ENCODE measurements around the gene RHOH.
"Not testable (repeated sequence)": the region's sequence is repeated elsewhere in the genome, so short reads cannot be mapped to it uniquely, and the experiment has no call there.

The RHOH gene

DNA sequence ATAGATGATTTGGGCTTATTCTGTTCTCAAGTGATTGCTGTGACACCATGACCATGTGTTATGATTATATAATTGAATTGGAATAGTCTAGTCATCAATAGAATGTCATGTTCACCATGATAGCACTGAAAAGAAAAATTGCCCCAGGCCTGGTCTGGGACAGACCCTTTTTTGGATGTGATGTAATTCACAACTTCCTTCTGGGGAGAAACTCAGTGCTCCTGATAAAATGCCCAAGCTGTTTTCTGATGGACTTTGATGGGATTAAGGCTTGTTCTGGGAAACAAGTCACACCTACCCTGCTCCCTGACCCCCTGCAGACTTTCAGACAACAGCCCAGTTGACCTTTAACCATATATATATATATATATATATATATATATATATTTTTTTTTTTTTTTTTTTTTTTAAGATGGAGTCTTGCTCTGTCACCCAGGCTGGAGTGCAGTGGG is 65.3 kb downstream of the RHOH start:
- DNase-seq (ENCODE audit: low spot score), result no peak

DNA sequence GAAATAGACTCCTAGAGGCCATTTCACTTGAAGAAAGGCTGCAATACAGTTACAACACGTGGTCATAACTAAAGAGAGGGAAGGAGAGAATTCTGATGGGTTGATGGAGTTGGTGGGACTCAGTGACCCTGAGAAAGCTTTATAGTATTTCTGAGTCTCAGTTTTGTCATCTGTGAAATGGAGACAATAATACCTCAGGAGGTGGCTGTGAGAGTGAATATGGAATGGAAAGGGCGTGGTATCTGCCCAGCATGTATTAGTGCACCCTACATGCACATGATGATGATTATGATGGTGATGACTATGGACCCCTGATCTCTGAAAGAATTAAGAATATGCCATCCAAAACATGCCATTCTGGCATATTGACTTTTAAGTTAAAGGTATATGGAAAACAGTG is 66.0 kb downstream of the RHOH start:
- no peak for DNase-seq (ENCODE audit: low spot score)

GRCh38 chr4:40264497-40264896 is 67.7 kb downstream of the RHOH start:
- peak; percentile 35 for DNase-seq (ENCODE audit: low spot score)

- no peak for DNase-seq (ENCODE audit: low spot score)
Measured at GRCh38 chr4:40264995-40265909, 68.4 kb downstream of the RHOH start.

GRCh38 chr4:40265910-40266274 is 69.1 kb downstream of the RHOH start:
- no peak for DNase-seq (ENCODE audit: low spot score)

DNA sequence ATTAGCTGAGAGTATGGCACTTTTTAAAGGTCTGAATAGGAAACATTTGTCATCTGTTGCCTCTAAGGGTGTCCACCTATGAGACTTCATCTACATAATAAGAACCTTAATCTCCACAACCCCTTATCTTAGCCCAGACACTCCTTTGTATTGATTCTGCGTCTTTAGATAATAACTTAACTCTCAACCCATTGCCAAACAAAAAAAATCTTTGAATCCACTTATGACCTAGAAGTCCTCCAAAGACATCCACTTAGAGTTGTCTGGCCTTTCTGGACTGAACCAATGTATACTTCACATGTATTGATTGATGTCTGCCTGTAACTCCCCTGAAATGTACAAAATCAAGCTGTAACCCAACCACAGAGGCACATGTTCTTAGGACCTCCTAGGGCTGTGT is 72.3 kb downstream of the RHOH start:
- DNase-seq (ENCODE audit: low spot score), result no peak

GRCh38 chr4:40270609-40271008 is 73.8 kb downstream of the RHOH start:
- DNase-seq (ENCODE audit: low spot score), result no peak

DNA sequence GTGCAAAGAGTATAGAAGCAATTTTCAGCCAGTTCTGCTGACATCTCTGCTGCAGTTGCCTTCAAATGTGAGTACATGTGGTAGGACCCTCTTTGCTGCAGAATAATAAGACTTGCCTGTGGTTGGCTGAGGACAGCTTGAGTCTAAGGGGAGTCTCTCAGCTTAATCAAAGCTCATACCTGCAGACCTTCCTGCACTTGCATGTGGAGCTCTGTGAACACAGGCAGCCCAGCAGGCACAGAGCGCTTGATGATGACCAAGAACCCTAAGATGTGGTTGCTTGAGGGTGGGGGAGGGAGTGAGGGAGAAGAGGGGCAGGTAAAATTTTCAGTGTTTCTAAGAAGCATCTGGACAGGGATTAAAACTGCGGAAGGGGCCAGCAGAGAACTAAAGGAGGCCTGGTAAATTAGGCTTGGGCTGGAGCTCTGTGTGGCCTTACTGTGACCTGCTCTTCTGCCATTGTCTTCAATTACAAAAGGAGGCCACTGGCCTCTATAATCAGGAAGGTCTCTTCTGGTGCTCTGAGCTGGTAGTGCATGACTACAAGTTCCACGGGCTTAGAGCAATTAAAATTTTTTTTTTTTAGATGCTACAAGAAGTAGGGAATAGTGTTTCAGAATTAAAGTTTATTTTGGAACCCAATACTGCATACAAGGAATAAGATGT is 78.4 kb downstream of the RHOH start:
- no peak for DNase-seq (ENCODE audit: low spot score)

GRCh38 chr4:40276546-40276945 is 79.7 kb downstream of the RHOH start:
- DNase-seq (ENCODE audit: low spot score), result no peak

- DNase-seq (ENCODE audit: low spot score), result no peak
Measured at GRCh38 chr4:40280586-40280985, 83.8 kb downstream of the RHOH start.

GRCh38 chr4:40281099-40281498 is 84.3 kb downstream of the RHOH start:
- DNase-seq (ENCODE audit: low spot score), result no peak

- DNase-seq (ENCODE audit: low spot score), result no peak
Measured at GRCh38 chr4:40281913-40282312, 85.1 kb downstream of the RHOH start.

GRCh38 chr4:40282857-40283256 is 86.0 kb downstream of the RHOH start:
- not testable (repeated sequence) for DNase-seq (ENCODE audit: low spot score)

DNA sequence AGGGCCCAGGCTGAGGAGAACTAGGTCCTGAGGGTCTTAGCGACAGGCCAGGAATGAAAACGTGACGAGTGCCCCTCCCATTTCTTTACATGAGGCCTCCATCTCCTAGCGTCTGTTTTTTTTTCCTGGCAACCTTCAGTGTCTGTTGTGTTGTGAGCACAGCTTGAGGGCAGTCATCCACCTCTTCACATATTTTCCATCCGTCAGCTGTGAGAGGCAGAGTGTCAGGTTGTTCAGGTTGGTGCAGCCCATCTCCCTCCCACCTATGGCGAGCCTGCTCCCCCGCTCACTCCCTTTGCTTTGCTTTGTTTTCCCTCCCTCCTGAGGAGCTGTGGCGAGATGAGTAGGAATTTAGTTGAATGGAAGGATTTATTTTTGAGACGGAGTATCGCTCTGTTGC is 86.6 kb downstream of the RHOH start:
- DNase-seq (ENCODE audit: low spot score), result no peak

DNA sequence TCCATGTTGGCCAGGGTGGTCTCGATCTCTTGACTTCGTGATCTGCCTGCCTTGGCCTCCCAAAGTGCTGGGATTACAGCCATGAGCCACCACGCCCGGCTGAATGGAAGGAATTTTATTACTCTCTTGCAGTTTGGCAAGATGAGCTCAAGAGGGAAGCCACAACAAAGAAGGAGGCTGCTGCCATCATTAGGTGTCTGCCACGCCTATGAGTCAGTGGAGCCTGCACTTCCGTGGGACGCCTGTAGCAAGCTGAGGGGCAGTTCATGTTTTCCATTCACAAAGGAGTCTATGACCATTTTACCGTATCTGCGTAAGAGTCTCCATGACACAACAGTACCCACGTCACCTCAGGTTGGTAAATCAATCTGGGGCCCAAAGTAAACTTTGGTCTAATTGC is 87.1 kb downstream of the RHOH start:
- peak; percentile 35 for DNase-seq (ENCODE audit: low spot score)

DNA sequence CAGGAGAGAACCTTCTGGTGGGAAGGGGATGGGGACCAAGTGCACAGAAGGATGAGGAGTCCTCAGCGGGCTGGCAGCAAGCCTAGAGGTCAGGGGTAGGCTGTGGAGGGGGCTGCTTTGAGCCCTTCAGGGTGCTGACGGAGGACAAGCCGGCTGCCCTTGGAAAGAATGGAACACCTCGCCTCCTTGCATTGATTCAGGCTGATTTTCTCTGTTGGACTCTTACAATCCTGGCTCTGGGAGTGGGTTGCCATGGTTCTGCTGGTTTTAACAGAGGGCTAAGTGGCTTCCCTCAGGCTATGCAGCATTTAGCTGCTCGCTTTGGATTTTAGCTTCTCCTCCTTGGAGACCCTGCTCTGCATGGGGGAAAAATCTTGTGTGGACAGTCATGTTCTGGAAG is 88.9 kb downstream of the RHOH start:
- no peak for DNase-seq (ENCODE audit: low spot score)

DNA sequence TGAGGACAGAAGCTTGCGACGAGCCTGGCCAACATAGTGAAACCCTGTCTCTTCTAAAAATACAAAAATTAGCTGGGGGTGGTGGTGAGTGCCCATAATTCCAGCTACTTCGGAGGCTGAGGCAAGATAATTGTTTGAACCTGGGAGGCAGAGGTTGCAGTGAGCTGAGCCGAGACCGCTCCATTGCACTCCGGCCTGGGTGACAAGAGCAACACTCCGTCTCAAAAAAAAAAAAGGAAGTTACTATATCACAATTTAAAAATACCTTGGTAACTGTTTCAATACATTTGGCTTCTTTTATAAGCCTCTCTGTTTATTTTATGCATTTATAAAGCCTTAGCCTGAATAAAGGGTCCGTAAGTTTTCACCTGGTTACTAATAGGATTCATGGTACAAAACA is 91.7 kb downstream of the RHOH start:
- DNase-seq (ENCODE audit: low spot score), result no peak

- no peak for DNase-seq (ENCODE audit: low spot score)
Measured at GRCh38 chr4:40289366-40290188, 92.7 kb downstream of the RHOH start.

DNA sequence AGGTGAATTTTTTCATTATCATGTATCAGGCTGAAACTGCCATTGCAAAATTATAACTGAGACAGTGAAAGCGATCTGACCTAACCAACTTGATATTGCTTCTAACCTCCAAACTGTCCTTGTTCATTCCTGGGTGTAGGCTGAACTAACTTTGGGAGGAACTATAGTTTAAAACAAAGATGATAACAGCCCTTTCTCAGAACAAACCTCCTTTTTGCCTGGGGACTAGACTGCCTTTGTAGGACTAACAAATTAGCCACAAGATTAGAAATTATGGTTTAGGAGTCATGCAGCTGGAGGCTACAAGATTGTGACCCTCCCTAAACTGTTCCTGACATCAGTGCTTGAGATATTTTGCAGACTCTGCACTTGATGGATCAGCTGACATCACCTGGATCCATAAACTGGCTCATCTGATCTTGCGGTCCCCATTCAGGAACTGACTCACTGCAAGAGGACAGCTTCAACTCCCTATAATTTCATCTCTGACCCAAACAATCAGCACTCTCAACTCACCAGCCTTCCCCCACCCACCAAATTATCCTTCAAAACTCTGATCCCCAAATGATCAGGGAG is 93.9 kb downstream of the RHOH start:
- DNase-seq (ENCODE audit: low spot score), result not testable (repeated sequence)

DNA sequence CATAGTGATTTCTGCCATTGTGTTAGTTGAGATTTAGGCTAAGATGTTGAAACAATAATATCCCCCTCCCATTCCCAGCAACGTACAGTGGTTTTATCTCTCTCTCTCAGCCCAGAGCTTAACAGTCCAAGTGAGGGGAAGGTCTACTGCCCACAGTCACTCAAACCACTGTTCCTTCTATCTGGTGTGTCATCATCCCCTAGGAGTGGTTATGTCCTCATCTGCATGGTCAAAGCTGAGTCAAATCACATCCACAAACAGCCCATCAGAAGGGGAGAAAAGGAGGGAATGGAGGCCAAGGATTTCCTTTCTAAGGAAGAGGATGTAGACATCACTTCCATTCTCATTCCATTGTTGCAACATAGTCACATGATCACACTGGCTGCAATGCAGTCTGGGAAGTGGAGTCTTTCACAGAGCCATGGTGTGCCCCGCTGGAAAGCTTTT is 95.5 kb downstream of the RHOH start:
- no peak for DNase-seq (ENCODE audit: low spot score)

DNA sequence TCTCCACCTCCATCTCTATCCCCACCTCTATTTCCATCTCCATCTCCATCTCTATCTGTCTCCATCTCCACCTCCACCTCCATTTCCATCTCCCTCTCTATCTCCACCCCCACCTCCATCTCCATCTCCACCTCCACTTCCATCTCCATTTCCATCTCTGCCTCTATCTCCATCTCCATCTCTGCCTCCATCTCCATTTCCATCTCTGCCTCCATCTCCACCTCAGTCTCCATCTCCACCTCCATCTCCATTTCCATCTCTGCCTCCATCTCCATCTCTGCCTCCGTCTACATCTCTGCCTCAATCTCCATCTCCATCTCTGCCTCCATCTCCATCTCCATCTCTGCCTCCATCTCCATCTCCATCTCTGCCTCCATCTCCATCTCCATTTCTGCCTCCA is 97.5 kb downstream of the RHOH start:
- DNase-seq (ENCODE audit: low spot score), result no peak

DNA sequence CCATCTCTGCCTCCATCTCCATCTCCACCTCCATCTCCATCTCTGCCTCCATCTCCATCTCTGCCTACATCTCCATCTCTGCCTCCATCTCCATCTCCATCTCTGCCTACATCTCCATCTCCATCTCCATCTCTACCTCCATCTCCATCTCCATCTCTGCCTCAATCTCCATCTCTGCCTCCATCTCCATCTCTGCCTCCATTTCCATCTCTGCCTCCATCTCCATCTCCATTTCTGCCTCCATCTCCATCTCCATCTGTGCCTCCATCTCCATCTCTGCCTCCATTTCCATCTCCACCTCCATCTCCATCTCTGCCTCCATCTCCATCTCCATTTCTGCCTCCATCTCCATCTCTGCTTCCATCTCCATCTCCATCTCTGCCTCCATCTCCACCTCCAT is 98.2 kb downstream of the RHOH start:
- not testable (repeated sequence) for DNase-seq (ENCODE audit: low spot score)
